Fibroblast of lung (primary cell): Measurements from ENCODE around the gene DIPK1B.

ENCODE experiments used
- CTCF ChIP-seq, 2 donors: IDR thresholded peaks in 1 of 2; conservative IDR thresholded peaks in 1 of 2; 1 replicate in 1 of 2; 2 replicates in 1 of 2; pipeline ENCODE4 v1.5.1; 2011 to 2012; ENCODE audit warnings: low read length in 2 of 2, control low read depth in 1 of 2, inconsistent platforms in 1 of 2, low read depth in 1 of 2, mild to moderate bottlenecking in 1 of 2
- EZH2 ChIP-seq: IDR thresholded peaks from 2 replicates; pipeline ENCODE4 v1.5.1; 2012; ENCODE audit warnings: low read length, control low read depth, mild to moderate bottlenecking; ENCODE audit errors: missing control alignments

- TF ChIP-seq EZH2 (no peak), CTCF (conservative IDR thresholded peaks at IDR 0.05 in 1 of 2, IDR thresholded peaks at IDR 0.05 in 1 of 2; ENCODE audit: low read depth in 1 of 2, low read length in 2 of 2) (no peak)
These were observed 59.6 kb downstream of the DIPK1B start for GRCh38 chr9:136771907-136772415.
